Keratinocyte (primary cell): ENCODE data around the gene PNCK. TPM values are rescaled to one million over a fixed set of nuclear protein-coding genes. Genes with fewer than 3 reads are reported as not detected.
"Not testable (repeated sequence)": the region's sequence is repeated elsewhere in the genome, so short reads cannot be mapped to it uniquely, and the experiment has no call there.

Experiments used
- DNase-seq: peaks from one replicate; pipeline ENCODE4 v3.0.0-alpha.2; 2011; ENCODE audit warnings: low read depth, missing footprints, low spot score
- FAIRE-seq: peaks from 2 replicates; lab custom pipeline; 2011; peaks lifted over from hg19 to GRCh38; lab: Jason Lieb, UNC
- H2AFZ ChIP-seq: 2 replicates; pipeline ENCODE4 v1.6.0; 2012; ENCODE audit warnings: low read length, control low read depth, inconsistent platforms; ENCODE audit not compliant: control insufficient read depth
- H3K27ac ChIP-seq: 2 replicates; pipeline ENCODE4 v1.5.1; 2011; ENCODE audit warnings: low read length; ENCODE audit not compliant: control insufficient read depth, insufficient read depth
- H3K27me3 ChIP-seq: 3 replicates; pipeline ENCODE4 v1.6.0; 2011; ENCODE audit warnings: low read length; ENCODE audit not compliant: control insufficient read depth, insufficient read depth; ENCODE audit errors: extremely low read depth
- H3K36me3 ChIP-seq, 2 experiments: 2 replicates in 1 of 2; 3 replicates in 1 of 2; pipeline ENCODE4 v1.5.1; 2011; ENCODE audit warnings: low read length in 2 of 2, mild to moderate bottlenecking in 1 of 2; ENCODE audit not compliant: control insufficient read depth in 2 of 2, insufficient read depth in 2 of 2; ENCODE audit errors: extremely low read depth in 1 of 2
- H3K4me1 ChIP-seq: 3 replicates; pipeline ENCODE4 v1.5.1; 2011; ENCODE audit warnings: low read length; ENCODE audit not compliant: control insufficient read depth, insufficient read depth; ENCODE audit errors: extremely low read depth
- H3K4me2 ChIP-seq: 3 replicates; pipeline ENCODE4 v1.6.0; 2011; ENCODE audit warnings: low read depth, low read length; ENCODE audit not compliant: control insufficient read depth, insufficient read depth; ENCODE audit errors: extremely low read depth
- H3K4me3 ChIP-seq, 3 experiments: fragments of 200-600 bp in 1 of 3; sonication (generic) in 1 of 3; 2 replicates in 2 of 3; 3 replicates in 1 of 3; pipeline ENCODE4 v1.5.1; 2011 to 2016; ENCODE audit warnings: low read length in 3 of 3, mild to moderate bottlenecking in 3 of 3, control low read depth in 2 of 3, inconsistent platforms in 1 of 3, low read depth in 1 of 3, mixed read lengths in 1 of 3, mixed run types in 1 of 3, moderate library complexity in 1 of 3; ENCODE audit not compliant: control insufficient read depth in 2 of 3, insufficient read depth in 2 of 3; ENCODE audit errors: extremely low read depth in 1 of 3
- H3K79me2 ChIP-seq: 2 replicates; pipeline ENCODE4 v1.6.0; 2012; ENCODE audit warnings: low read length; ENCODE audit not compliant: control insufficient read depth, insufficient read depth
- H3K9ac ChIP-seq: 3 replicates; pipeline ENCODE4 v1.6.0; 2011; ENCODE audit warnings: low read length; ENCODE audit not compliant: control insufficient read depth, insufficient read depth; ENCODE audit errors: extremely low read depth
- H3K9me1 ChIP-seq: 3 replicates; pipeline ENCODE4 v1.6.0; 2011; ENCODE audit warnings: low read length; ENCODE audit not compliant: control insufficient read depth, insufficient read depth; ENCODE audit errors: extremely low read depth
- H3K9me3 ChIP-seq: 2 replicates; pipeline ENCODE4 v1.5.1; 2012; ENCODE audit warnings: low read depth, low read length; ENCODE audit not compliant: control insufficient read depth
- H4K20me1 ChIP-seq: 3 replicates; pipeline ENCODE4 v1.6.0; 2011; ENCODE audit warnings: low read length; ENCODE audit not compliant: control insufficient read depth, insufficient read depth; ENCODE audit errors: extremely low read depth
- CTCF ChIP-seq, 3 experiments: IDR thresholded peaks in 1 of 3; conservative IDR thresholded peaks in 1 of 3; optimal IDR thresholded peaks in 1 of 3; 2 replicates in 2 of 3; 3 replicates in 1 of 3; pipeline versions ENCODE3 to v1.5.1; 2011; ENCODE audit warnings: low read length in 3 of 3, mild to moderate bottlenecking in 3 of 3, moderate library complexity in 2 of 3, control low read depth in 1 of 3, inconsistent platforms in 1 of 3; ENCODE audit not compliant: insufficient read depth in 2 of 3; ENCODE audit errors: extremely low read depth in 1 of 3
- EZH2 ChIP-seq: IDR thresholded peaks from one replicate; pipeline ENCODE4 v1.6.1; 2012; ENCODE audit warnings: inconsistent platforms, mild to moderate bottlenecking, low read length, moderate library complexity
- dilution Hi-C: fragments of 300-500 bp; cut with MboI; formaldehyde crosslinking; loops from one replicate; pipeline ENCODE4 v1.7.0; 2020; ENCODE audit warnings: low sequenced_read_pairs; ENCODE audit not compliant: extremely low pct_ligation_motif_present
- polyA plus RNA-seq, 5 experiments: library from polyadenylated mRNA; depleted of rRNA in 3 of 5; stranded (reverse) in 3 of 5; stranded (forward) in 1 of 5; unstranded in 1 of 5; fragments of >200 nt; gene quantifications; 1 replicate in 1 of 5; 2 replicates in 3 of 5; 3 replicates in 1 of 5; pipeline versions ENCODE4 v1.2.1 to v1.2.3, GENCODE V29; 2011 to 2012; ENCODE audit warnings: missing spikeins in 2 of 5, low read depth in 1 of 5, low replicate concordance in 1 of 5

PNCK gene
- polyA plus RNA-seq, 1 donor (not counting 4 experiments of a cell fraction or from before 2014, with no cell fraction given), result 0.24 TPM

- FAIRE-seq, result no peak
- DNase-seq, result no peak
- no peaks in the 10 kb centered on the region for H3K27me3 ChIP-seq
- no peak overlapping the region for H3K4me3 ChIP-seq
- dilution Hi-C loops, result no loop called here
- TF ChIP-seq EZH2 (no peak), CTCF (optimal IDR thresholded peaks at IDR 0.05 in 1 of 3, IDR thresholded peaks at IDR 0.05 in 1 of 3, conservative IDR thresholded peaks at IDR 0.05 in 1 of 3; ENCODE audit: extremely low read depth in 1 of 3, insufficient read depth in 2 of 3, low read length in 3 of 3) (no peak)
- H3K9ac ChIP-seq, result no peak overlapping the region
- H3K4me1 ChIP-seq, result peaks cover 26% of the 10 kb centered on the region
- no peaks in the 10 kb centered on the region for H4K20me1 ChIP-seq
- H2AFZ ChIP-seq, result no peak overlapping the region
- H3K4me2 ChIP-seq, result no peak overlapping the region
- no peaks in the 10 kb centered on the region for H3K9me3 ChIP-seq
- no peak overlapping the region for H3K27ac ChIP-seq
- no peaks in the 10 kb centered on the region for H3K9me1 ChIP-seq
- no peaks in the 10 kb centered on the region for H3K79me2 ChIP-seq
- H3K36me3 ChIP-seq, result peaks cover 0 to 9% of the 10 kb centered on the region in 2 experiments
Observed at GRCh38 chrX:153700967-153701366, 27.4 kb upstream of the PNCK start.

GRCh38 chrX:153700376-153700945, 26.8 kb upstream of the PNCK start:
- FAIRE-seq (no peak), DNase-seq (no peak)
- Histone ChIP-seq H3K4me3 (no peak overlapping the region), H4K20me1 (no peaks in the 10 kb centered on the region), H3K9me1 (no peaks in the 10 kb centered on the region), H3K36me3 (peaks cover 0 to 9% of the 10 kb centered on the region in 2 experiments), H3K4me1 (peaks cover 20% of the 10 kb centered on the region), H3K9ac (no peak overlapping the region), H3K27me3 (no peaks in the 10 kb centered on the region), H3K27ac (no peak overlapping the region), H3K9me3 (no peaks in the 10 kb centered on the region), H3K79me2 (no peaks in the 10 kb centered on the region), H2AFZ (no peak overlapping the region), H3K4me2 (no peak overlapping the region)
- TF ChIP-seq EZH2 (no peak), CTCF (optimal IDR thresholded peaks at IDR 0.05 in 1 of 3, IDR thresholded peaks at IDR 0.05 in 1 of 3, conservative IDR thresholded peaks at IDR 0.05 in 1 of 3; ENCODE audit: extremely low read depth in 1 of 3, insufficient read depth in 2 of 3, low read length in 3 of 3) (no peak)
- dilution Hi-C loops, result no loop called here

GRCh38 chrX:153699784-153700371, 26.3 kb upstream of the PNCK start:
- H3K4me3 ChIP-seq, H3K9ac ChIP-seq, H3K36me3 ChIP-seq: not testable (repeated sequence)

More at GRCh38 chrX:153699784-153700371, 26.3 kb upstream of the PNCK start:
- H3K4me2 ChIP-seq, DNase-seq, H3K9me1 ChIP-seq, H3K27me3 ChIP-seq, FAIRE-seq, H4K20me1 ChIP-seq, H2AFZ ChIP-seq, H3K9me3 ChIP-seq, H3K79me2 ChIP-seq, dilution Hi-C loops, H3K27ac ChIP-seq: not testable (repeated sequence)
- H3K4me1 ChIP-seq, result peaks cover 15% of the 10 kb centered on the region
